ENCODE results near the gene PSMD5.

PSMD5 gene

GRCh38 chr9:120878188-120879130 is 35.7 kb upstream of the PSMD5 start:
- Histone ChIP-seq H3K9ac (ENCODE audit: low read depth, low read length, poor library complexity, severe bottlenecking) (peak overlapping the region; percentile 100), H3K27me3 (ENCODE audit: insufficient read depth, low read length, poor library complexity, severe bottlenecking) (no peaks in the 10 kb centered on the region), H3K9me3 (ENCODE audit: insufficient read depth, low read depth, low read length) (no peaks in the 10 kb centered on the region), H4K20me1 (ENCODE audit: insufficient read depth, low read length, poor library complexity, severe bottlenecking) (peaks cover 7% of the 10 kb centered on the region), H3K4me2 (ENCODE audit: low read depth, low read length, poor library complexity, severe bottlenecking) (peak overlapping the region; percentile 95), H3K36me3 (ENCODE audit: insufficient read depth, low read length) (peaks cover 14% of the 10 kb centered on the region; the same call in 1 of the 2 replicates), H2AFZ (ENCODE audit: low read length) (no peak overlapping the region), H3F3A (ENCODE audit: low read depth) (peaks cover 8% of the 10 kb centered on the region; the same call in 1 of the 2 replicates), H3K9me2 (replicated peaks; ENCODE audit: low read depth, low read length) (no peaks in the 10 kb centered on the region), H3K4me1 (ENCODE audit: insufficient read depth, low read length, poor library complexity, severe bottlenecking) (peaks cover 63% of the 10 kb centered on the region), H3K79me2 (ENCODE audit: insufficient read depth, low read length) (peaks cover 48% of the 10 kb centered on the region), H3K4me3 (ENCODE audit: low read length, poor library complexity, severe bottlenecking) (peak overlapping the region; percentile 93)
- no peak for TF ChIP-seq EZH2phosphoT487 (IDR thresholded peaks at IDR 0.05; ENCODE audit: borderline replicate concordance)
- TF ChIP-seq CTCF (conservative IDR thresholded peaks at IDR 0.05; ENCODE audit: low read length), result no peak

- Histone ChIP-seq H3K9me2 (replicated peaks; ENCODE audit: low read depth, low read length) (no peaks in the 10 kb centered on the region), H3F3A (ENCODE audit: low read depth) (peaks cover 8% of the 10 kb centered on the region; the same call in 1 of the 2 replicates), H3K9ac (ENCODE audit: low read depth, low read length, poor library complexity, severe bottlenecking) (peak overlapping the region; percentile 100), H2AFZ (ENCODE audit: low read length) (0 out of 2 replicates have a peak overlapping the region, but pooled peaks have one; percentile 30), H3K4me2 (ENCODE audit: low read depth, low read length, poor library complexity, severe bottlenecking) (peak overlapping the region; percentile 95), H3K79me2 (ENCODE audit: insufficient read depth, low read length) (peaks cover 58% of the 10 kb centered on the region), H3K4me1 (ENCODE audit: insufficient read depth, low read length, poor library complexity, severe bottlenecking) (peaks cover 65% of the 10 kb centered on the region), H4K20me1 (ENCODE audit: insufficient read depth, low read length, poor library complexity, severe bottlenecking) (peaks cover 7% of the 10 kb centered on the region), H3K27me3 (ENCODE audit: insufficient read depth, low read length, poor library complexity, severe bottlenecking) (no peaks in the 10 kb centered on the region), H3K9me3 (ENCODE audit: insufficient read depth, low read depth, low read length) (no peaks in the 10 kb centered on the region), H3K4me3 (ENCODE audit: low read length, poor library complexity, severe bottlenecking) (peak overlapping the region; percentile 93), H3K36me3 (ENCODE audit: insufficient read depth, low read length) (peaks cover 23% of the 10 kb centered on the region)
- no peak for TF ChIP-seq EZH2phosphoT487 (IDR thresholded peaks at IDR 0.05; ENCODE audit: borderline replicate concordance)
- TF ChIP-seq CTCF (conservative IDR thresholded peaks at IDR 0.05; ENCODE audit: low read length), result no peak; the same call in 1 of the 2 replicates
Observed at GRCh38 chr9:120877276-120878034, 34.7 kb upstream of the PSMD5 start.

- Histone ChIP-seq H3K79me2 (ENCODE audit: insufficient read depth, low read length) (peaks cover 64% of the 10 kb centered on the region), H3K36me3 (ENCODE audit: insufficient read depth, low read length) (peaks cover 29% of the 10 kb centered on the region)
Observed at GRCh38 chr9:120876842-120877240, 34.1 kb upstream of the PSMD5 start, which contains the start of gene PHF19. Gene PHF19, minus strand, starts transcription at chr9:120877188. Its CDS starts 2,447 bp downstream, at chr9:120874741.

More at GRCh38 chr9:120876842-120877240, 34.1 kb upstream of the PSMD5 start, which contains the start of gene PHF19:
- Histone ChIP-seq H3F3A (ENCODE audit: low read depth) (peaks cover 8% of the 10 kb centered on the region; the same call in 1 of the 2 replicates), H3K4me2 (ENCODE audit: low read depth, low read length, poor library complexity, severe bottlenecking) (peak within 1 kb of the TSS; percentile 97), H3K9ac (ENCODE audit: low read depth, low read length, poor library complexity, severe bottlenecking) (peak within 1 kb of the TSS; percentile 100), H2AFZ (ENCODE audit: low read length) (peak within 1 kb of the TSS; percentile 30; the same call in 1 of the 2 replicates), H3K4me3 (ENCODE audit: low read length, poor library complexity, severe bottlenecking) (peak within 1 kb of the TSS; percentile 93), H3K9me3 (ENCODE audit: insufficient read depth, low read depth, low read length) (no peaks in the 10 kb centered on the region), H4K20me1 (ENCODE audit: insufficient read depth, low read length, poor library complexity, severe bottlenecking) (peaks cover 7% of the 10 kb centered on the region), H3K9me2 (replicated peaks; ENCODE audit: low read depth, low read length) (no peaks in the 10 kb centered on the region), H3K27me3 (ENCODE audit: insufficient read depth, low read length, poor library complexity, severe bottlenecking) (no peaks in the 10 kb centered on the region), H3K4me1 (ENCODE audit: insufficient read depth, low read length, poor library complexity, severe bottlenecking) (peaks cover 67% of the 10 kb centered on the region)
- TF ChIP-seq CTCF (conservative IDR thresholded peaks at IDR 0.05; ENCODE audit: low read length), result no peak
- no peak for TF ChIP-seq EZH2phosphoT487 (IDR thresholded peaks at IDR 0.05; ENCODE audit: borderline replicate concordance)
